ENCODE results near the gene FBXO40. TPM values are rescaled to one million over a fixed set of nuclear protein-coding genes. Genes with fewer than 3 reads are reported as not detected.
A peak's percentile ranks its signal among the peaks of the same experiment; 100 is the strongest.

Gene FBXO40
- total and polyA plus RNA-seq, 10 of the 15 experiments (the other 5 are each of a cell fraction or from before 2014, with no cell fraction given), result 0.03 to 0.05 (median 0.04) TPM; not detected in 7

DNA sequence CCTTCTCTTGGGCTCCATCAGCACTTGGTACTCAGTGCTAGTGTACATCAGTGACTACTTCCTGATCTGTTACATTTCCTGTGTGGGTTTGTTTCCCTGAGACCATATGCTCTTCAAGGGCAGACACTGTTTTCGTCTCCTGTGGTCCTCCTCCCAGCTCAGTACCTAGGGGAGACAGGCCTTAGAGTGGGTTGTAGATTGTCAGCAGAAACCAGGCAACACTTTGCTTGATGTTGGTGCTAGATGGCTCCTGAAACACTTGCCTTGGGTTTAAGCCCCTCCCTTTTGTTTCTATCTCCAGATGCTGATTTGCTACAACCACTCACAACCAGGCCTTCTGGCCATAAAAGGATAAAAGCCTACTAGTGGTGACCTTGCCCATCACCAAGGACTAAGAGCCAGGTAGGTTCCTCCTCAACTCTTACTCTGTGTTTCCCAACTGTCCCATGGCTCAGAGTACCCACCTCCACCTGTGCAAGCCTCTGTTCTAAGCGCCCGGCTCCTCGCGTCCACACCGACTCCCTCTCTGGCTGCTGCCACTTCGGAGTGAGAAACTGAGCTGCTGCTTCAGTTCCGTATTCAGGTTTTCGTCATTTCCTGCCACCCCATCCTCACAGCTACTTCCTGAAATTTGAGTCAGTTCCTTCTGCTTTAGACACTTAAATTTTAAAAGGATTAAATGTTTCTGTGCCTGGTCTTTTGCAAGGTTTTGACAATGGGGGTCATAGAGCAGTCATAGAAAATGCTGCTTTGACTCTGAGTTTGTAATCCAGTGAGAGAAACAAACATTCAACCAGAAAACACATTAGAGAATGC is 67.4 kb downstream of the FBXO40 start, which contains the start of gene HCLS1 (continued):
- TF ChIP-seq, protein P1, sequence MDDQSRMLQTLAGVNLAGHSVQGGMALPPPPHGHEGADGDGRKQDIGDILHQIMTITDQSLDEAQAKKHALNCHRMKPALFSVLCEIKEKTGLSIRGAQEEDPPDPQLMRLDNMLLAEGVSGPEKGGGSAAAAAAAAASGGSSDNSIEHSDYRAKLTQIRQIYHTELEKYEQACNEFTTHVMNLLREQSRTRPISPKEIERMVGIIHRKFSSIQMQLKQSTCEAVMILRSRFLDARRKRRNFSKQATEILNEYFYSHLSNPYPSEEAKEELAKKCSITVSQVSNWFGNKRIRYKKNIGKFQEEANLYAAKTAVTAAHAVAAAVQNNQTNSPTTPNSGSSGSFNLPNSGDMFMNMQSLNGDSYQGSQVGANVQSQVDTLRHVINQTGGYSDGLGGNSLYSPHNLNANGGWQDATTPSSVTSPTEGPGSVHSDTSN (IDR thresholded peaks at IDR 0.05; ENCODE audit: insufficient replicate concordance, low read depth, low read length), result peak; percentile 18
- TF ChIP-seq, protein P2, sequence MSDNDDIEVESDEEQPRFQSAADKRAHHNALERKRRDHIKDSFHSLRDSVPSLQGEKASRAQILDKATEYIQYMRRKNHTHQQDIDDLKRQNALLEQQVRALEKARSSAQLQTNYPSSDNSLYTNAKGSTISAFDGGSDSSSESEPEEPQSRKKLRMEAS (IDR thresholded peaks at IDR 0.05; ENCODE audit: low read depth, low read length), result peak; percentile 63; the same call in 1 of the 2 replicates
- TF ChIP-seq GATAD2B (conservative IDR thresholded peaks at IDR 0.05; ENCODE audit: low read depth) (no peak; the same call in none of the 2 replicates), MYB (IDR thresholded peaks at IDR 0.05; ENCODE audit: borderline replicate concordance, low read depth, low read length) (no peak), SUPT20H (IDR thresholded peaks at IDR 0.05; ENCODE audit: borderline replicate concordance, control insufficient read depth, low read depth, low read length) (no peak), TBL1XR1 (IDR thresholded peaks at IDR 0.05; ENCODE audit: low read depth, low read length) (no peak), DPF2 (IDR thresholded peaks at IDR 0.05) (no peak), MTA3 (IDR thresholded peaks at IDR 0.05; ENCODE audit: borderline replicate concordance, low read length) (peak; percentile 71; the same call in 1 of the 2 replicates), EZH2 (IDR thresholded peaks at IDR 0.05; ENCODE audit: borderline replicate concordance, control insufficient read depth, low read depth, low read length) (no peak), SMC3 (IDR thresholded peaks at IDR 0.05; ENCODE audit: borderline replicate concordance, low read length) (no peak), HCFC1 (IDR thresholded peaks at IDR 0.05; ENCODE audit: low read length) (peak; percentile 42; the same call in 1 of the 2 replicates), RAD21 (IDR thresholded peaks at IDR 0.05; ENCODE audit: insufficient read depth, low read depth, low read length) (no peak), NFYB (IDR thresholded peaks at IDR 0.05; ENCODE audit: insufficient read depth, low read depth, low read length) (peak; percentile 66), BCLAF1 (IDR thresholded peaks at IDR 0.05) (no peak), CHD2 (IDR thresholded peaks at IDR 0.05; ENCODE audit: borderline replicate concordance, low read depth, low read length) (no peak), ATF3 (IDR thresholded peaks at IDR 0.05; ENCODE audit: borderline replicate concordance, extremely low read depth, low read depth, low read length) (no peak), NBN (IDR thresholded peaks at IDR 0.05) (peak; percentile 84; the same call in 1 of the 2 replicates), TCF12 (IDR thresholded peaks at IDR 0.05; ENCODE audit: low read depth, low read length) (no peak)
- TF ChIP-seq, protein P3, sequence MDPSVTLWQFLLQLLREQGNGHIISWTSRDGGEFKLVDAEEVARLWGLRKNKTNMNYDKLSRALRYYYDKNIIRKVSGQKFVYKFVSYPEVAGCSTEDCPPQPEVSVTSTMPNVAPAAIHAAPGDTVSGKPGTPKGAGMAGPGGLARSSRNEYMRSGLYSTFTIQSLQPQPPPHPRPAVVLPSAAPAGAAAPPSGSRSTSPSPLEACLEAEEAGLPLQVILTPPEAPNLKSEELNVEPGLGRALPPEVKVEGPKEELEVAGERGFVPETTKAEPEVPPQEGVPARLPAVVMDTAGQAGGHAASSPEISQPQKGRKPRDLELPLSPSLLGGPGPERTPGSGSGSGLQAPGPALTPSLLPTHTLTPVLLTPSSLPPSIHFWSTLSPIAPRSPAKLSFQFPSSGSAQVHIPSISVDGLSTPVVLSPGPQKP (IDR thresholded peaks at IDR 0.05; ENCODE audit: low read depth, low read length), result peak; percentile 46; the same call in 1 of the 2 replicates
- TF ChIP-seq, protein P4, sequence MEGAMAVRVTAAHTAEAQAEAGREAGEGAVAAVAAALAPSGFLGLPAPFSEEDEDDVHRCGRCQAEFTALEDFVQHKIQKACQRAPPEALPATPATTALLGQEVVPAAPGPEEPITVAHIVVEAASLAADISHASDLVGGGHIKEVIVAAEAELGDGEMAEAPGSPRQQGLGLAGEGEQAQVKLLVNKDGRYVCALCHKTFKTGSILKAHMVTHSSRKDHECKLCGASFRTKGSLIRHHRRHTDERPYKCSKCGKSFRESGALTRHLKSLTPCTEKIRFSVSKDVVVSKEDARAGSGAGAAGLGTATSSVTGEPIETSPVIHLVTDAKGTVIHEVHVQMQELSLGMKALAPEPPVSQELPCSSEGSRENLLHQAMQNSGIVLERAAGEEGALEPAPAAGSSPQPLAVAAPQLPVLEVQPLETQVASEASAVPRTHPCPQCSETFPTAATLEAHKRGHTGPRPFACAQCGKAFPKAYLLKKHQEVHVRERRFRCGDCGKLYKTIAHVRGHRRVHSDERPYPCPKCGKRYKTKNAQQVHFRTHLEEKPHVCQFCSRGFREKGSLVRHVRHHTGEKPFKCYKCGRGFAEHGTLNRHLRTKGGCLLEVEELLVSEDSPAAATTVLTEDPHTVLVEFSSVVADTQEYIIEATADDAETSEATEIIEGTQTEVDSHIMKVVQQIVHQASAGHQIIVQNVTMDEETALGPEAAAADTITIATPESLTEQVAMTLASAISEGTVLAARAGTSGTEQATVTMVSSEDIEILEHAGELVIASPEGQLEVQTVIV (IDR thresholded peaks at IDR 0.05; ENCODE audit: borderline replicate concordance, partially characterized antibody), result peak; percentile 71
